NK-92 (cell line): ENCODE data around the gene PDE6B.

Experiments
- DNase-seq: peaks from one replicate; lab custom pipeline; 2025; ENCODE audit not compliant: unreplicated experiment; lab: John Stamatoyannopoulos, UW

PDE6B gene

GRCh38 chr4:655464-656151, 30.2 kb downstream of the PDE6B start:
- DNase-seq = no peak

DNA sequence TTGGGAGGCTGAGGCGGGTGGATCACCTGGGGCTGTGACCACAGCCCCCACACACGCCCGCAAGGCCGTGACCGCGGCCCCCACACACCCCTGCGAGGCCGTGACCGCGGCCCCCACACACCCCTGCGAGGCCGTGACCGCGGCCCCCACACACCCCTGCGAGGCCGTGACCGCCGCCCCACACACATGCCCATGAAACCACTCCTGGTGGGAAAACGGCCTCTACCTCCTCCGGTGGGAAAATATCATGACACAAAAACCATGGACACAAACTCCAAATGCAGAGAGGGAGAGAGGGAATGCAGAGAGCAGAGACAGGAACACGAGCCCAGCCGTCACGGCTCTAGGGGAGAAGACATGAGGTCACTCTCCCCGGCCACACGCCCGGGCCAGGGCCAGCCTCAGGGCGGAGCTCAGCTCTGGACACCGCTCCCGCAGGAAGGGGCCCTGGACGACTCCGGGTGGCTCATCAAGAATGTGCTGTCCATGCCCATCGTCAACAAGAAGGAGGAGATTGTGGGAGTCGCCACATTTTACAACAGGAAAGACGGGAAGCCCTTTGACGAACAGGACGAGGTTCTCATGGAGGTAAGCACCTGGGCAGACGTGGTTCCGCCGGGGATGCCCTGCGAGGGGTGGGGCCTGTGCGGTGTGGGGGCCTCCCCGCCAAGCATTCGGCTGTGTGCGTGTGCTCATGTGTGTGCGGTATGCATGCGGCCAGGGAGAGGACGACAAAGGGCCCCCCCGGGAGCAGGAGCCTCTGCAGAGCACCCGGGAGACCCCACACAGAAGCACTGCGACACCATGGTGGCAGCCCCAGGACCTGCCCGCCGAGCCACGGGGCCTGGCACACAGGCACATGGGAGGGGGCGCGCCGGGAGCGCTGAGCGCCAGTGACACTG, 31.3 kb downstream of the PDE6B start:
- no peak for DNase-seq

GRCh38 chr4:657338-657833, 32.0 kb downstream of the PDE6B start:
- DNase-seq = no peak

DNA sequence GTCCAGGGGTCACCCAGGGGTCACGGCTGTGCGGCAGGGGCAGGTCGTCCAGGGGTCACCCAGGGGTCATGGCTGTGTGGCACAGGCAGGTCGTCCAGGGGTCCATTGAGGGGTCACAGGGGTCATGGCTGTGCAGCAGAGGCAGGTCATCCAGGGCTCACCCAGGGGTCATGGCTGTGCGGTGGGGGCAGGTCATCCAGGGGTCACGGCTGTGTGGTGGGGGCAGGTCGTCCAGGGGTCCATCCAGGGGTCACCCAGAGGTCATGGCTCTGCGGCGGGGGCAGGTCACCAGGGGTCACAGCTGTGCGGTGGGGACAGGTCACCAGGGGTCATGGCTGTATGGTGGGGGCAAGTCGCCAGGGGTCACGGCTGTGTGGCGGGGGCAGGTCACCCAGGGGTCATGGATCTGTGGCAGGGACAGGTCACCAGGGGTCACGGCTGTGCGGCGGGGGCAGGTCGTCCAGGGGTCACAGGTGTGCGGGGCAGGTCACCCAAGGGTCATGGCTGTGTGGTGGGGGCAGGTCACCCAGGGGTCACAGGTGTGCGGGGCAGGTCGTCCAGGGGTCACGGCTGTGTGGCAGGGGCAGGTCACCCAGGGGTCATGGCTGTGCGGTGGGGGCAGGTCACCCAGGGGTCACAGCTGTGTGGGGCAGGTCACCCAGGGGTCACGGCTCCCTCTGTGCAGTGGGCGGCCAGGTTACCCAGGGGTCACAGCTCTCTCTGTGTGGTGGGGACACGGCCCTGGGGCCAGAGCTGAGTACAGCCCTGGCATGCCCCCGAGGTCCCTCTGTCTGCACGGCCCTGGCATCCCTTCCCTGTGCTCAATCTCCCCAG, 32.7 kb downstream of the PDE6B start:
- no peak for DNase-seq

DNA sequence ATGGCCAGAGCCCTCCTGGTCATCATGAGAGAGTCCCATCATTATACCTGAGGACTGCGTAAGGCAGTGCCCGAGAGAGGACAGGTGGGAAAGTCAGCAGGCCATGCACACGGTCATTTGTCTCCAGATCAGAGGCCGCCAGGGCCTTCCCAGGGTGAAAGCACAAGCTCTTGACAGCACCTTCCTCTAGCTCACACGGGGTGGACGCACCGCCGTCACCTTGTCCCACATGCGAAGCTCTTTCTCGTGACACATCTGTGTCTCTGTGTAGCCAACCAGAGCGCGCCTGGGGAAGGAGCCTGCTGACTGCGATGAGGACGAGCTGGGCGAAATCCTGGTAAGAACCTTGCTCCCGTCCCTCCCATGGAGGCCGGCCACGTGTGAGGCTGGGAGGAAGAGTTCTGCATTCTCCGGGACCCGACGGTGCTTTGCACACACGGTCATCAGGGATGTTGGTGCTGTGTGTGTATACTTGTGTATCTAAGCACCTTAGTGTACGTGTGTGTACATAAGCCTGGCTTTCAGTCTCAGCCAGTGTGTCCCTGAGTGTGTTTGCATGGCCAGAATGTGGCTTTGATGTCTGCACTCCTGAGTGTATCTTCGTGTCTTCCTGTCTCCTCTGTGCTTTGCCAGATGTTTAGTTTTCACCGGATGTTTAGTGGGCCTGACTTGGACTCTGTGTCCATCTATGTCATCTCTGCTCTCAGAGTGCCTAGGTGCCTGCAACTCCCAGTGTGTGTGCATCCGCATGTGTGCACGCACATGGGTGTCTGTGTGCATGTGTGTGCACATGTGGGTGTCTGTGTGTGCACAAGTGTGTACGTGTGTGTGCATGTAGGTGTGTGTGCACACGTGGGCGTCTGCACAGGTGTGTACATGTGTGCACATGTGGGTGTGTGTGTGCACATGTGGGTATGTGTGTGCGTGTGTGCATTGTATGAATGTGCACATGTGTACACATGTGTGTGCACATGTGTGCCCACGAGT, 33.6 kb downstream of the PDE6B start:
- DNase-seq = no peak

- no peak for DNase-seq
Measured at GRCh38 chr4:659851-660250, 34.5 kb downstream of the PDE6B start.

DNA sequence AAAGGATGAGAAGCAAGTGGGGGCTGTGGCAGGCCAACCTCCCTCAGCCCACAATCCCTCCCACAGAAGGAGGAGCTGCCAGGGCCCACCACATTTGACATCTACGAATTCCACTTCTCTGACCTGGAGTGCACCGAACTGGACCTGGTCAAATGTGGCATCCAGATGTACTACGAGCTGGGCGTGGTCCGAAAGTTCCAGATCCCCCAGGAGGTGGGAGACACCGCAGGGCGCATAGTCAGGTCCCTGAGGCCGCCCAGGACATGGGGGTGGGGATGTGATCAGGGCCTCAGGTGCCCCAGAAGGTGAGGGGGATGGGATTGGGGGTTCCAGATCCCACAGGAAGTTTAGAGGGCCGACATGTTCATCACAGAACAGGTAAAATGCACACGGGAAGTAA, 35.0 kb downstream of the PDE6B start:
- DNase-seq = no peak

- DNase-seq = no peak
Measured at GRCh38 chr4:661231-661630, 35.9 kb downstream of the PDE6B start.

DNA sequence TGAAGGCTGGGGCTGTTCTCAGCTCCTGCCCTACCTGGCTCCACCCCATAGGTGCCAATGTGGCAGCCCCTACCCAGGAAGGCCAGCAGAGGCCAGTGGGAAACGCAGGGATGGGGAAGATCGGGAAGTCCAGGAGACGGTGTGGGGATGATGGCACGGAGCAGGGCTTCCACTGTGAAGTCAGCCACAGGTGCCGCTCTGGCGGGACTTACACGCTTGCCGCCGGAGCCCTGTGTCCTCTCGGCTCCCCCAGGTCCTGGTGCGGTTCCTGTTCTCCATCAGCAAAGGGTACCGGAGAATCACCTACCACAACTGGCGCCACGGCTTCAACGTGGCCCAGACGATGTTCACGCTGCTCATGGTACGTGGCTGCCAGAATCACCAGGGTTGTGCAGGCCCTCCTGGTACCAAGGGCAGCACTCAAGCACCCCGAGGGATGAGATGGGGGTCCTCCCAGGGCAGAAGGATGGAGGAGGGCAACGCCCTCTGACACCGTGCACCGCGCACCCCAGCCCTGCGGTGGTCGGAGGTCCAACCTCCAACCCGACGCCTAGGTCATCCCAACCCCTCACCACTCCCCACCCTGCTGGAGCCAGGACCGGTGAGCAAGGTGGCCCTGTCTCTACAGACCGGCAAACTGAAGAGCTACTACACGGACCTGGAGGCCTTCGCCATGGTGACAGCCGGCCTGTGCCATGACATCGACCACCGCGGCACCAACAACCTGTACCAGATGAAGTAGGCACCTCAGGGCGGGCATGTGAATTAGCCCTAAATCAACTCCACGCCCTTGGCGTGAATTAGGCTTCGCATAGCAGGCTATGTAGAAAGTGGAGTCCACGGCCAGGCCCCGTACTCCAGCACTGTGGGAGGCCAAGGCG, 36.7 kb downstream of the PDE6B start:
- DNase-seq = no peak

- DNase-seq = no peak
Measured at GRCh38 chr4:663046-663437, 37.7 kb downstream of the PDE6B start.

DNA sequence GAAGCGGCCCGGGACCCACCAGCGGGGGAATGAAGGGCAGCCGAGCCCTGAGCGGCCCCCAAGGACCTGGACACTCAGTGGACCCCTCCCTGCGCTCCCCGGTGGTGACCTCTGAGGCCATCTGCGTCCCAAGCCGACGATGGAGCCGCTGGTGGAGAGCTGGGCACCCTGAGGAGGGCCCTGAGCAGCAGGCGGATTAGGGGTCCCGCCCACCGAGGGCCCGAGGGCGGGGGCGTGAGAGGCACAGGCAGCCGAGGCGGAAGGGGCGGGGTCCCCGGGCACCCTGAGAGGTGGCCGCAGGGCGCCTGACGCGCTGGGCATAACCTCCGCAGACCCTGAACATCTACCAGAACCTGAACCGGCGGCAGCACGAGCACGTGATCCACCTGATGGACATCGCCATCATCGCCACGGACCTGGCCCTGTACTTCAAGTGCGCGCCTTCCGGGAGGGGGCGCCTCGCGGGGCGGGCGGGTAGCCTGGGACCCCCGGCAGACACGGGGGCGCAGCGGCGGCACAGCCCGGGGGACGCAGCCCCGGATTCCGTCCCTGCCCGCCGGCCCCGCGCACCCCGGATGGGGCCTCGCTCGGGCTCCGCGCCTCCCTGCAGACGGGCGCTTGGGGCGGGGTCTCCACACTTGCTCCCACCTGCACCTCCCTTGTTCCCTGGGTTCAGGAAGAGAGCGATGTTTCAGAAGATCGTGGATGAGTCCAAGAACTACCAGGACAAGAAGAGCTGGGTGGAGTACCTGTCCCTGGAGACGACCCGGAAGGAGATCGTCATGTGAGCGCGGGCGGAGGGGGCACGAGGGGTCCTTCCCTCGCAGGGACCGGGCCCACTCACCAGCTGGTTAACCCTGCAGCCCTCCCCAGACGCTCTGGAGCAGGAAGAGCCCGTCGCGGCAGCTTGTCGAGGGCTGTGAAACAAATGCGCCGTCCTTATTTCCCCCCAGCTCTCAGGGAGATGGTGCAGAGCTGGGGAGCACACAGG, 38.4 kb downstream of the PDE6B start:
- no peak for DNase-seq

DNA sequence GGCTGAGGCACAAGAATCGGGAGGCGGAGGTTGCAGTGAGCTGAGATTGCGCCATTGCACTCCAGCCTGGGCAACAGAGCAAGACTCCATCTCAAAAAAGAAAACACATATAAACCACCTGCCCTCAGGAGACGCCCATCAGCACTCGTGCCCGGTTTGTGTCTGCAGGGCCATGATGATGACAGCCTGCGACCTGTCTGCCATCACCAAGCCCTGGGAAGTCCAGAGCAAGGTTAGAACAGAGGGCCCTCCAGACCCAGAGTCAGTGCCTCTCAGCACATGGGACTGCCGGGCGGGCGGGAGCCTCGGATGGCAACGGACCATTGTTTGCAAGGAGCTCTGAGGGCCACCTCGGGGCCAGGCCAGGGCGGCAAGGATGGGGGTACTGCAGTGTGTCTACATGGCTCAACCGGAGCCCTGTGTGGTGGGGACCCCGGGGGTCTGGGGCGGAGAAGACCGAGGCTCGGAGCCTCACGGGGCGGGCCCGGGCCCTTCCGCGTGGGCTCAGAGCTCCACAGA, 39.4 kb downstream of the PDE6B start:
- no peak for DNase-seq

DNA sequence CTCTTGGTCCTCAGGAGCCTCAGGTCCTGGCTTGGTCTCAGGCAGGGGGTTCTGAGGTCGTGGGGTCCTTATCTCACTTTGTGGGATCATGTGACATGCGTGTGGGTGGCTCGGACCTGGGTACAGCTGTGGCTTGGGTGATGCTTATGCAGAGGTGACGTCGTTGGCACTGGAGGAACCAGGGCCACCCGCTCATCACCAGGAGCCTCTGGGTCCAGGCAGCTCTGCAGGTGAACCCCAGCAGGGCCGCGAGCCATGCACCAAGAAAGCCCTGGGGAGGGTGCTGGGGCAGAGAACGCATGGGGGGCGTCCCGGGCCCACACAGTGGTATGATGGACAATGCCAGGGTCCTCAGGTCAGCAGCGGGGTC, 40.0 kb downstream of the PDE6B start:
- DNase-seq = no peak

GRCh38 chr4:665751-666435, 40.5 kb downstream of the PDE6B start:
- DNase-seq = no peak

- no peak for DNase-seq
Measured at GRCh38 chr4:666436-666810, 41.0 kb downstream of the PDE6B start.

DNA sequence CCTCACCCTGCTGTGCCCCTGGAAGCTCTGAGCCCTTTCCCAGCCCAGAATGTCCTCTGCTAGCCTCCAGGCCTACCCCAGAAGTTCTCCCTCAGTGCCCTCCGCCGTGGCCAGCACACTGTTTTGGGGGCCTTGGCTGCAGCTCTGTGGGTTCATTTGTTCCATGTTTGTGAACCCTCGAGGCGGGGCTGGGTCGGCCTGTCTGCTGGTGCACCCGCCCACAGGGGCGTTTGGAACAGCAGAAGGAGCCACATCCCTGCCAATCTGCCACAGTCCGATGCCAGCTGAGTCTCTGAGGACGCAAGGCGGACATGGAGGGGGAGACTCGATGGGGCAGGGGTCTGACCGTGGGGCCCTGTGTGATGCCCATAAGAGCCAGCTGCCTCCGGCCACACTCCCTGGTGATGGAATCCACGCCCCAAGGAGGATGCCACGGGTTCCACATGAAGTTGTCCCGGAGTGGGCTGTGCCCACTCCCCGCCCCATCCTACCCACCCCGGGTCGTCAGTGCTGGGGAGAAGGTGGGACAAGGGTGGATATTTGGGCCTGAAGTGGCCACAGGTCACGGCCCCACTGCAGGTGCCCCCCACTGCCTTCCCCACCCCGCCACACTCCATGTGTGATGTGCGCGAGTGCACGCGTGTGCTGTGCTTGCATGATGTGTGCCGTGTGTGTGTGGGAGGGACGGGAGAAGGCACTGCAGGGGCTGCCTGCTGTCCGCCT, 41.6 kb downstream of the PDE6B start:
- DNase-seq = no peak

DNA sequence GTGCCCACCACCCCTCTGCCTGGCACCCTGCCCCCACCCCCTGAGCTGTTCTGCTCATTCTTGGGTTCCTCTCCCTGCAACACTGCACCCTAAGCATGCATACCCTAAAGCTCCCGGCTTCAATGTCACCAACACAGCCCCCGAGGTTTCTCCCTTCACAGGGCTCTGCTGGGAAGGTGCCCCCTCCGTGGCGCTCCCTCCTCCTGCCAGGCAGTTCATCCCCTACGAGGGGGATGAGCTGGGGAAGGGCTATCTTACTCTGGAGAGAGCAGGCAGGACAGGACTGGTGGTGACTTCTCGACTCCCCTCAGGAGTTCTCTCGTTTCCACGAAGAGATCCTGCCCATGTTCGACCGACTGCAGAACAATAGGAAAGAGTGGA, 42.2 kb downstream of the PDE6B start:
- no peak for DNase-seq
